Measurements from ENCODE around the gene MEF2C. TPM values are rescaled to one million over a fixed set of nuclear protein-coding genes. Genes with fewer than 3 reads are reported as not detected.

Gene MEF2C
- total RNA-seq, 1 donor from 2014 or later, result 0.26 TPM

GRCh38 chr5:88841212-88841611, 41.8 kb downstream of the MEF2C start:
- Mint-ChIP-seq H3K4me1 (peaks cover 3% of the 10 kb centered on the region), H3K9me3 (no peaks in the 10 kb centered on the region), H3K27ac (no peak overlapping the region), H3K4me3 (no peak overlapping the region), H3K36me3 (no peaks in the 10 kb centered on the region), H3K27me3 (ENCODE audit: insufficient read depth, low read depth) (no peaks in the 10 kb centered on the region)
- Histone ChIP-seq H3K27ac (no peak overlapping the region), H3K4me3 (no peak overlapping the region), H4K20me1 (ENCODE audit: low read depth) (no peaks in the 10 kb centered on the region), H3K9me3 (ENCODE audit: low read depth) (no peaks in the 10 kb centered on the region), H3F3A (ENCODE audit: low read depth) (peaks cover 5% of the 10 kb centered on the region), H2AFZ (replicated peaks) (no peak overlapping the region), H3K4me2 (no peak overlapping the region), H3K36me3 (no peaks in the 10 kb centered on the region), H3K9ac (no peak overlapping the region), H3K79me2 (ENCODE audit: low read depth) (no peaks in the 10 kb centered on the region), H3K27me3 (no peaks in the 10 kb centered on the region), H3K4me1 (peaks cover 15% of the 10 kb centered on the region)
- DNase-seq (ENCODE audit: low spot score), result no peak
- TF ChIP-seq CTCF (IDR thresholded peaks at IDR 0.05) (no peak), EZH2phosphoT487 (IDR thresholded peaks at IDR 0.05) (no peak), EZH2 (IDR thresholded peaks at IDR 0.05) (no peak)

- Mint-ChIP-seq H3K27me3 (ENCODE audit: insufficient read depth, low read depth) (no peaks in the 10 kb centered on the region), H3K4me3 (no peak overlapping the region), H3K27ac (no peak overlapping the region), H3K4me1 (peaks cover 3% of the 10 kb centered on the region), H3K9me3 (no peaks in the 10 kb centered on the region), H3K36me3 (no peaks in the 10 kb centered on the region)
- Histone ChIP-seq H3F3A (ENCODE audit: low read depth) (peaks cover 5% of the 10 kb centered on the region), H4K20me1 (ENCODE audit: low read depth) (no peaks in the 10 kb centered on the region), H3K27ac (no peak overlapping the region), H3K36me3 (no peaks in the 10 kb centered on the region), H3K4me3 (no peak overlapping the region), H3K79me2 (ENCODE audit: low read depth) (no peaks in the 10 kb centered on the region), H3K9ac (no peak overlapping the region), H3K4me1 (peaks cover 17% of the 10 kb centered on the region), H2AFZ (replicated peaks) (no peak overlapping the region), H3K4me2 (no peak overlapping the region), H3K27me3 (no peaks in the 10 kb centered on the region), H3K9me3 (ENCODE audit: low read depth) (no peaks in the 10 kb centered on the region)
- TF ChIP-seq CTCF (IDR thresholded peaks at IDR 0.05) (no peak), EZH2 (IDR thresholded peaks at IDR 0.05) (no peak), EZH2phosphoT487 (IDR thresholded peaks at IDR 0.05) (no peak)
- DNase-seq (ENCODE audit: low spot score), result no peak
These were observed 42.5 kb downstream of the MEF2C start for GRCh38 chr5:88840495-88840894.

- no peaks in the 10 kb centered on the region for H3K79me2 ChIP-seq (ENCODE audit: low read depth)
These were observed 43.7 kb downstream of the MEF2C start for GRCh38 chr5:88839238-88839637.

More at GRCh38 chr5:88839238-88839637, 43.7 kb downstream of the MEF2C start:
- H3K27me3 ChIP-seq, result no peaks in the 10 kb centered on the region
- peaks cover 17% of the 10 kb centered on the region for H3K4me1 ChIP-seq
- no peaks in the 10 kb centered on the region for H3K36me3 ChIP-seq
- DNase-seq (ENCODE audit: low spot score), result no peak
- H2AFZ ChIP-seq (replicated peaks), result no peak overlapping the region
- no peaks in the 10 kb centered on the region for H3K36me3 Mint-ChIP-seq
- no peak overlapping the region for H3K4me2 ChIP-seq
- H3K4me1 Mint-ChIP-seq, result peaks cover 3% of the 10 kb centered on the region
- H3K27me3 Mint-ChIP-seq (ENCODE audit: insufficient read depth, low read depth), result no peaks in the 10 kb centered on the region
- H3K9me3 Mint-ChIP-seq, result no peaks in the 10 kb centered on the region
- H3K27ac Mint-ChIP-seq, result no peak overlapping the region
- no peak overlapping the region for H3K4me3 ChIP-seq
- no peak overlapping the region for H3K4me3 Mint-ChIP-seq
- no peak for TF ChIP-seq EZH2 (IDR thresholded peaks at IDR 0.05)
- TF ChIP-seq EZH2phosphoT487 (IDR thresholded peaks at IDR 0.05), result no peak
- TF ChIP-seq CTCF (IDR thresholded peaks at IDR 0.05), result no peak
- H3K27ac ChIP-seq, result no peak overlapping the region
- H3K9me3 ChIP-seq (ENCODE audit: low read depth), result no peaks in the 10 kb centered on the region
- no peak overlapping the region for H3K9ac ChIP-seq
- peaks cover 5% of the 10 kb centered on the region for H3F3A ChIP-seq (ENCODE audit: low read depth)
- no peaks in the 10 kb centered on the region for H4K20me1 ChIP-seq (ENCODE audit: low read depth)
